Middle frontal gyrus (tissue), 1 donor: ENCODE measurements around the gene OSR1.
"Not testable (repeated sequence)": the region's sequence is repeated elsewhere in the genome, so short reads cannot be mapped to it uniquely, and the experiment has no call there.

Experiments
- DNase-seq: peaks from one replicate; pipeline ENCODE4 v3.0.0-alpha.2; 2015; ENCODE audit warnings: low spot score; ENCODE audit errors: extremely low spot score

Gene OSR1

GRCh38 chr2:19332503-19332902, 25.9 kb downstream of the OSR1 start:
- no peak for DNase-seq

GRCh38 chr2:19331450-19331849, 27.0 kb downstream of the OSR1 start:
- DNase-seq = peak; percentile 14

DNA sequence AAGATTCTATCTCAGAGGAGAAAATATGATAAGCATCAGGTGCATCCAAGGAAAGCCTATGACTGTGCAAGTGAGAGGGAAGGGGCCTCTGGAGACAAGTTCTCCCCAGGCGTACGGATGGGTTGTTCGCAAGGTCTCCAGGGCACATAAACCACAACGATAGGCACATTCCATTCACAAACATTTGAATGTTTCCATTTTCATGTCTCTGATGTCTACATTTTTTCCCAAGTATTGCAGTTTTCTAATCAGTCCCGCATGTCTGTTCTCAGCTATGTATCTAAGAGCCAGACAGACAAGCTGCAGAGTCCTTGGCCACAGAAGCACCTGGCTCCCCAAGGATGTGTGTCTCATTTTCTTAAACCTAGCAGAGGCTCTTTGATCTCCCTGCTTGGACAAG, 28.0 kb downstream of the OSR1 start:
- DNase-seq = no peak

DNA sequence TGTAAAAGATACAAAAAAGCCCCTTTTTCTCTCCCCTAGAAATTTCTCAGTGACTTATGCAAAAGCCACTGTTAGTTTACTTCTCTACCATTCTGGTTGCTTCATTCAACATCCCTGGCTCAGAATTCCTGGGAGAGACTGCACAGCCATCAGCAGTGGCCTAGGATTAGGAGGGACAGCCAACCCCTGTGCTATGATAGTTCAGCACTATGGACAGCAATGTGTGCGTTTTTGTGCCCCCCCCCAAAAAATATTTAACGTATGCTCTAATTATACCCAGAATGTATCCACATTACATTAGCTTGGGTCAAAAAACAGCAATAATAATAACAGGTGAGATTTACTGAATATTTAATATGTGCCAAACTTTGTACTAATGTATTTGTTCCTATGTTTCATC, 29.0 kb downstream of the OSR1 start:
- DNase-seq = no peak

- DNase-seq = no peak
Measured at GRCh38 chr2:19327496-19327895, 30.9 kb downstream of the OSR1 start.

GRCh38 chr2:19321946-19322345, 36.5 kb downstream of the OSR1 start:
- DNase-seq = no peak

- no peak for DNase-seq
Measured at GRCh38 chr2:19320813-19321212, 37.6 kb downstream of the OSR1 start.

GRCh38 chr2:19319698-19320097, 38.7 kb downstream of the OSR1 start:
- no peak for DNase-seq

DNA sequence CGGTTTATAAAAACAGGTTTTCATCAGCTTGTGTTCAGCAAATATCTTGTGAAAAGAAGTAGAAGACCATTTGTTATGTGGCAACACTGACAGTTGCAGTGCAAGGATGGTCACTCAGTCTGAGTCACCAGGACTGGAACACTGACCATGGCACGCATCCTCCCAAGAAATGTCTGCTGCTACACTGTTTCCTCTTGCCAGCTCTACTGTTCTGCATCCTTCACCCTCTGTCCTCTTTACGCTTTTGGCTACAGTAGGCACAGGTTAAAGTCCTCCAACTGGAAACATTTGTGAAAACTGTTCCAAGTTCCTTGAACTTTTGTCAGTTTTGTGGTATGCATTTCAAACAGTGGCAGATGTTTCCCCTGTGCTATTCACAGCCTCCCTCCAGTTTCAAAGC, 39.4 kb downstream of the OSR1 start:
- DNase-seq = no peak

GRCh38 chr2:19313553-19313952, 44.9 kb downstream of the OSR1 start:
- no peak for DNase-seq

DNA sequence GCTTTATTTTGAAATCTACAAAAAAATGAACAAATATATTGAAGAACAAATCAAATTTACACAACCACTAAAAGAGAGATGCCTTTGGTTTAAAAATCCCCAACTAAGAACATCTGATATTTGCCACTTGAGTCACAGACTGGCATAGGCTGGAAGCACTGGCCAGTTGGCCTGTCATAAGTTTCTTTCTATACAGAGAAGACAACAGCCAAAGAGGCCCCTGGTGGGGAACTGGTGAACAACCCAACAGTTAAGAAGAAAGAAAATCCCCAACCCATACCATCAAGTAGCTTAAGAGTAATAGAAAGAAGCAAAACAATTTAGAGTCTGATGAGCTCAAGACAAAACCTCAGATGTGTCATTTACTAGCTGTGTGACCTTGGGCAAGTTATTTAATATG, 45.5 kb downstream of the OSR1 start:
- DNase-seq = no peak

GRCh38 chr2:19306065-19306464, 52.4 kb downstream of the OSR1 start:
- not testable (repeated sequence) for DNase-seq

GRCh38 chr2:19305400-19306055, 52.9 kb downstream of the OSR1 start:
- DNase-seq = not testable (repeated sequence)

GRCh38 chr2:19301706-19302105, 56.7 kb downstream of the OSR1 start:
- DNase-seq = no peak
